Neural cell (in vitro differentiated cells): ENCODE data around the gene TMOD2. TPM values are rescaled to one million over a fixed set of nuclear protein-coding genes. Genes with fewer than 3 reads are reported as not detected.

ENCODE experiments used
- H2AFZ ChIP-seq: fragments of 200-600, 300-800 bp; sonication (generic), shearing (Covaris generic); 2 replicates; pipeline ENCODE4 v1.6.0; 2014; ENCODE audit warnings: low read depth, mild to moderate bottlenecking, antibody characterized with exemption, low read length, moderate library complexity
- H3F3A ChIP-seq: fragments of 200-600 bp; shearing (Covaris generic); 2 replicates; pipeline ENCODE4 v1.6.1; 2016; ENCODE audit warnings: mild to moderate bottlenecking, moderate library complexity, mixed read lengths, antibody characterized with exemption, low read length; ENCODE audit not compliant: insufficient read depth, poor library complexity, severe bottlenecking
- H3K27ac ChIP-seq: fragments of 200-600, 300-800 bp; sonication (generic), shearing (Covaris generic); 2 replicates; pipeline ENCODE4 v1.5.1; 2014; ENCODE audit warnings: mild to moderate bottlenecking, low read length, moderate library complexity
- H3K27me3 ChIP-seq: fragments of 300-800, 200-600 bp; sonication (generic), shearing (Covaris generic); 2 replicates; pipeline ENCODE4 v1.6.0; 2014; ENCODE audit warnings: mild to moderate bottlenecking, low read depth, low read length, moderate library complexity; ENCODE audit not compliant: insufficient read depth
- H3K36me3 ChIP-seq: fragments of 300-800, 200-600 bp; sonication (generic), shearing (Covaris generic); 2 replicates; pipeline ENCODE4 v1.5.1; 2014; ENCODE audit warnings: mild to moderate bottlenecking, antibody characterized with exemption, low read length, moderate library complexity; ENCODE audit not compliant: insufficient read depth
- H3K4me2 ChIP-seq: fragments of 300-800, 200-600 bp; sonication (generic), shearing (Covaris generic); 2 replicates; pipeline ENCODE4 v1.6.0; 2014; ENCODE audit warnings: mild to moderate bottlenecking, low read length
- H3K4me3 ChIP-seq: fragments of 300-800, 200-600 bp; sonication (generic), shearing (Covaris generic); 2 replicates; pipeline ENCODE4 v1.5.1; 2014; ENCODE audit warnings: mild to moderate bottlenecking, low read length, moderate library complexity
- H3K79me2 ChIP-seq: fragments of 200-600 bp; shearing (Covaris generic); replicated peaks from 2 replicates; pipeline ENCODE4 v1.6.0; 2014; ENCODE audit warnings: mild to moderate bottlenecking, low read length, moderate library complexity; ENCODE audit not compliant: insufficient read depth
- H3K9ac ChIP-seq: fragments of 300-800, 200-600 bp; sonication (generic), shearing (Covaris generic); 2 replicates; pipeline ENCODE4 v1.6.1; 2016; ENCODE audit warnings: mild to moderate bottlenecking, low read length, mixed read lengths
- H3K9me2 ChIP-seq: fragments of 200-600 bp; shearing (Covaris generic); 2 replicates; pipeline ENCODE4 v1.6.1; 2016; ENCODE audit warnings: mild to moderate bottlenecking, low read length, mixed read lengths; ENCODE audit not compliant: insufficient read depth
- H3K9me3 ChIP-seq: fragments of 200-600, 300-800 bp; sonication (generic), shearing (Covaris generic); 2 replicates; pipeline ENCODE4 v1.6.1; 2016; ENCODE audit warnings: mild to moderate bottlenecking, mixed run types, low read length, moderate library complexity, mixed read lengths
- H4K20me1 ChIP-seq: fragments of 200-600 bp; shearing (Covaris generic); 2 replicates; pipeline ENCODE4 v1.6.1; 2016; ENCODE audit warnings: mild to moderate bottlenecking, mixed run types; ENCODE audit not compliant: insufficient read depth
- CTCF ChIP-seq: fragments of 450-650 bp; IDR thresholded peaks from 2 replicates; pipeline ENCODE4 v1.5.1; 2014; ENCODE audit warnings: antibody characterized with exemption, mild to moderate bottlenecking, moderate library complexity; ENCODE audit not compliant: poor library complexity, severe bottlenecking
- EP300 ChIP-seq: fragments of 450-650 bp; conservative IDR thresholded peaks from 2 replicates; pipeline ENCODE4 v1.6.1; 2014; ENCODE audit warnings: antibody characterized with exemption, mild to moderate bottlenecking, moderate library complexity; ENCODE audit not compliant: poor library complexity, severe bottlenecking
- EZH2 ChIP-seq: fragments of 200-600, 300-800 bp; shearing (Covaris generic), sonication (generic); IDR thresholded peaks from 2 replicates; pipeline ENCODE4 v1.6.1; 2014; ENCODE audit warnings: antibody characterized with exemption, low read length, borderline replicate concordance, mild to moderate bottlenecking; ENCODE audit not compliant: insufficient read depth, poor library complexity, severe bottlenecking
- MXI1 ChIP-seq: fragments of 450-650 bp; conservative IDR thresholded peaks from 2 replicates; pipeline ENCODE4 v1.6.1; 2014; ENCODE audit warnings: antibody characterized with exemption, mild to moderate bottlenecking; ENCODE audit not compliant: poor library complexity, severe bottlenecking
- POLR2AphosphoS5 ChIP-seq: IDR thresholded peaks from 2 replicates; pipeline ENCODE4 v1.6.1; 2012
- RAD21 ChIP-seq: fragments of 450-650 bp; conservative IDR thresholded peaks from 2 replicates; pipeline ENCODE4 v1.6.1; 2014; ENCODE audit warnings: antibody characterized with exemption, mild to moderate bottlenecking, moderate library complexity
- SMC3 ChIP-seq: fragments of 450-650 bp; conservative IDR thresholded peaks from 2 replicates; pipeline ENCODE4 v1.6.1; 2014; ENCODE audit warnings: antibody characterized with exemption, mild to moderate bottlenecking, moderate library complexity; ENCODE audit not compliant: poor library complexity
- TAF1 ChIP-seq: IDR thresholded peaks from 2 replicates; pipeline ENCODE4 v1.6.1; 2012; ENCODE audit warnings: low read depth
- polyA plus RNA-seq: library from polyadenylated mRNA; depleted of rRNA; stranded (reverse); fragments of >200 nt; gene quantifications from 2 replicates; pipeline ENCODE4 v1.2.3, GENCODE V29; 2014
- TF ChIP-seq, protein P1 (sequence below): IDR thresholded peaks from 2 replicates; pipeline ENCODE4 v1.6.1; 2012; ENCODE audit warnings: borderline replicate concordance

The TMOD2 gene
- polyA plus RNA-seq, 1 donor from 2014 or later, result 79.9 TPM

GRCh38 chr15:51754267-51754666, 2.9 kb downstream of the TMOD2 start:
- peaks cover 31% of the 10 kb centered on the region for H3K79me2 ChIP-seq
- no peaks in the 10 kb centered on the region for H4K20me1 ChIP-seq
- H3K27ac ChIP-seq, result no peak overlapping the region
- no peak overlapping the region for H3K9ac ChIP-seq
- peaks cover 3% of the 10 kb centered on the region for H3K36me3 ChIP-seq
- no peak for TF ChIP-seq POLR2AphosphoS5
- no peaks in the 10 kb centered on the region for H3K9me2 ChIP-seq
- no peaks in the 10 kb centered on the region for H3F3A ChIP-seq
- no peaks in the 10 kb centered on the region for H3K9me3 ChIP-seq
- no peak overlapping the region for H3K4me2 ChIP-seq
- H3K27me3 ChIP-seq, result peaks cover 20% of the 10 kb centered on the region
- no peak overlapping the region for H2AFZ ChIP-seq
- H3K4me3 ChIP-seq, result no peak overlapping the region

DNA sequence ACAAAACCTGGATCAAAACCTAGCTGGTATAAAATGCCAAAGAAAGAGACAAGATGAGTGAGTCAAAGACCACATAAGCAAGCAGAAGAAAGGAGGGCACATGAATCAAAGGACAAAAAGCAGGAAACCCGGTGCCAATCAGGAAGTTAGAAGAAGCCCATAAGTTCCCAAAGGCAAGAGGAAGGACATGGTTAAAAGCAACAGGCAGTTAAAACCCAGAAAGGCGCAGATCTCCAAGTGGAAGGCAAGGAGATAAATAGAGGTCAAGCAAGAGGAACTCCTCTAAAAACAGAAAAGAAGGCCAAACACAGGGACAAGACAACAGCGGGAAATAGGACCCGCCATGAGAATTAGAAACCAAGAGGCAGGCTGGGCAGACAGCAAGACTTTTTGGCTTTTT, 4.4 kb downstream of the TMOD2 start:
- H3K27ac ChIP-seq, result no peak overlapping the region
- no peak for TF ChIP-seq EP300
- TF ChIP-seq TAF1, result no peak
- TF ChIP-seq SMC3, result no peak
- TF ChIP-seq, protein P1, sequence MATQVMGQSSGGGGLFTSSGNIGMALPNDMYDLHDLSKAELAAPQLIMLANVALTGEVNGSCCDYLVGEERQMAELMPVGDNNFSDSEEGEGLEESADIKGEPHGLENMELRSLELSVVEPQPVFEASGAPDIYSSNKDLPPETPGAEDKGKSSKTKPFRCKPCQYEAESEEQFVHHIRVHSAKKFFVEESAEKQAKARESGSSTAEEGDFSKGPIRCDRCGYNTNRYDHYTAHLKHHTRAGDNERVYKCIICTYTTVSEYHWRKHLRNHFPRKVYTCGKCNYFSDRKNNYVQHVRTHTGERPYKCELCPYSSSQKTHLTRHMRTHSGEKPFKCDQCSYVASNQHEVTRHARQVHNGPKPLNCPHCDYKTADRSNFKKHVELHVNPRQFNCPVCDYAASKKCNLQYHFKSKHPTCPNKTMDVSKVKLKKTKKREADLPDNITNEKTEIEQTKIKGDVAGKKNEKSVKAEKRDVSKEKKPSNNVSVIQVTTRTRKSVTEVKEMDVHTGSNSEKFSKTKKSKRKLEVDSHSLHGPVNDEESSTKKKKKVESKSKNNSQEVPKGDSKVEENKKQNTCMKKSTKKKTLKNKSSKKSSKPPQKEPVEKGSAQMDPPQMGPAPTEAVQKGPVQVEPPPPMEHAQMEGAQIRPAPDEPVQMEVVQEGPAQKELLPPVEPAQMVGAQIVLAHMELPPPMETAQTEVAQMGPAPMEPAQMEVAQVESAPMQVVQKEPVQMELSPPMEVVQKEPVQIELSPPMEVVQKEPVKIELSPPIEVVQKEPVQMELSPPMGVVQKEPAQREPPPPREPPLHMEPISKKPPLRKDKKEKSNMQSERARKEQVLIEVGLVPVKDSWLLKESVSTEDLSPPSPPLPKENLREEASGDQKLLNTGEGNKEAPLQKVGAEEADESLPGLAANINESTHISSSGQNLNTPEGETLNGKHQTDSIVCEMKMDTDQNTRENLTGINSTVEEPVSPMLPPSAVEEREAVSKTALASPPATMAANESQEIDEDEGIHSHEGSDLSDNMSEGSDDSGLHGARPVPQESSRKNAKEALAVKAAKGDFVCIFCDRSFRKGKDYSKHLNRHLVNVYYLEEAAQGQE, result no peak
- no peak for TF ChIP-seq RAD21
- no peak for TF ChIP-seq MXI1
- TF ChIP-seq CTCF, result no peak
- no peak for TF ChIP-seq POLR2AphosphoS5
- no peak for TF ChIP-seq EZH2

DNA sequence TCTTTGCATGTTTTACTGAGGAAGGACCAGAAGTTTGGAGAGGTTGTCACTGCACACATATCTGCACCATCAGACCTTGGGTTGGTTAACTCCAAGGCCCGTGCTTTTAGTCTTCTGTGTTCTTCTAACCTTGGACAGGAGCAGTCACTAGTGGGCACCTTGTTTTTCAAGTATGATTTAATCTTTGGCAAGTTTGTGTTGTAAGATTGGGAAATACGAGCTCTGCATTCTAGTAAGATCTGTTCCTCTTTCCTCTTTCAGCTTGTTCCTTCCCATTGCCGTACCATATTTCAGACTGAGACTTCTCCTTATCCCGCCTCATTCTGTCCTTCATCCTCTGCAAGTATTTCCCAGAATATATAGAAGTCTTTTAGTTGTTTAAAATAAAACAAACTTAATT, 5.1 kb downstream of the TMOD2 start:
- Histone ChIP-seq H3K27ac (no peak overlapping the region), H3K27me3 (no peaks in the 10 kb centered on the region), H3K4me3 (no peak overlapping the region), H3K79me2 (peaks cover 31% of the 10 kb centered on the region), H3K9me2 (no peaks in the 10 kb centered on the region), H3K9me3 (no peaks in the 10 kb centered on the region), H4K20me1 (no peaks in the 10 kb centered on the region), H3F3A (no peaks in the 10 kb centered on the region), H3K4me2 (no peak overlapping the region), H3K9ac (no peak overlapping the region), H2AFZ (no peak overlapping the region), H3K36me3 (peaks cover 3% of the 10 kb centered on the region)
- TF ChIP-seq EP300 (no peak), RAD21 (no peak), POLR2AphosphoS5 (no peak), EZH2 (no peak), CTCF (no peak), TAF1 (no peak), MXI1 (no peak), SMC3 (no peak)
- TF ChIP-seq, protein P1, result no peak

More for the DNA sequence above, 4.4 kb downstream of the TMOD2 start:
- Histone ChIP-seq H3K79me2 (peaks cover 31% of the 10 kb centered on the region), H3K9ac (no peak overlapping the region), H4K20me1 (no peaks in the 10 kb centered on the region), H3K4me3 (no peak overlapping the region), H3K9me3 (no peaks in the 10 kb centered on the region), H3K9me2 (no peaks in the 10 kb centered on the region), H3F3A (no peaks in the 10 kb centered on the region), H3K36me3 (peaks cover 3% of the 10 kb centered on the region), H3K4me2 (no peak overlapping the region), H3K27me3 (peaks cover 5% of the 10 kb centered on the region), H2AFZ (no peak overlapping the region)
